ENCODE measurements around the gene MINDY1. TPM values are rescaled to one million over a fixed set of nuclear protein-coding genes. Genes with fewer than 3 reads are reported as not detected.

Gene MINDY1
- total and polyA plus RNA-seq, 4 donors: 7.8 to 31.0 (median 16.7) TPM

DNA sequence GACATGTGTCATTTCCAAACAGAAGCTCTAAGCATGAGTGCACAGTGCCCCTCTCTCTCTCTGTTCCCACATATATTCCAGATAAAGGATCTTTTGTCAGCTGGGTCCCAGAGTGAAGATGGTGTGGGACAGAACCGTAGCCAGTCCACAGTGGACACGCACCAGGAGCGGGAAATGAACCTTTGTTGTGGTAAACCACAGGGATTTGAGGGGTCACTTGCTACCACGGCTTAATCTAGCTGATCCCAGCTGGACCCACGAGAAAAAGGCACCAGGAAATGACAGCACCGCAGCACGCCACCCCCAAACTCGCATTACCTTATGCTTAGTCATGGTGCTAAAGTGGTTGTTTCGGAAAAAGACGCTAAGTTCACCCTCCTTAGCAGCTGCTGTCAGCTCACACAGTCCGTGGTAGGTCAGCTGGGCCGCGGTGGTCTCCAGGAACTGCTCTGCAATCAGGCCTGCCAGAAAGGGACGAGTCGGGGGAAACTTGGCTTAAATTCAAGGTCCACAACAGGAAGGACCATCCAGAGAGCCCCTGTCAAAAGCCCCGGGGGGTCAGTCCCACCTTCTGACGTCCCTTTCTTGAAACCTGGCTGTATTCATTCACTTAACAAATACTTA lies 7.5 kb downstream of the MINDY1 start:
- DNase-seq: no peak
- peaks cover 3 to 9% (median 8%) of the 10 kb centered on the region in 5 donors for H3K4me1 ChIP-seq (ENCODE audit: control insufficient read depth in 5 of 5, insufficient read depth in 5 of 5, low read length in 5 of 5)
- no peaks in the 10 kb centered on the region for H3K27me3 ChIP-seq (ENCODE audit: control insufficient read depth in 3 of 3, insufficient read depth in 3 of 3, low read length in 2 of 3)
- H3K27ac ChIP-seq (ENCODE audit: low read depth in 1 of 2, low read length in 1 of 2): no peak overlapping the region
- H3K4me3 ChIP-seq: no peak overlapping the region
- ATAC-seq (ENCODE audit: insufficient read depth, low FRiP score): no peak
- no peak for TF ChIP-seq CTCF (IDR thresholded peaks at IDR 0.05; ENCODE audit: control extremely low read depth, extremely low read depth)
- 40 to 69% methylated on average over 17 of the region's 17 CpGs for WGBS, 2 donors
- H3K36me3 ChIP-seq (ENCODE audit: control insufficient read depth in 4 of 4, insufficient read depth in 4 of 4, low read length in 4 of 4): peaks cover 13 to 28% (median 27%) of the 10 kb centered on the region in 4 donors
- no peak overlapping the region for H3K9ac ChIP-seq (ENCODE audit: insufficient read depth in 1 of 2, low read length in 2 of 2)
- H3K9me3 ChIP-seq (ENCODE audit: control insufficient read depth in 4 of 4, insufficient read depth in 3 of 4, low read length in 3 of 4): no peaks in the 10 kb centered on the region

DNA sequence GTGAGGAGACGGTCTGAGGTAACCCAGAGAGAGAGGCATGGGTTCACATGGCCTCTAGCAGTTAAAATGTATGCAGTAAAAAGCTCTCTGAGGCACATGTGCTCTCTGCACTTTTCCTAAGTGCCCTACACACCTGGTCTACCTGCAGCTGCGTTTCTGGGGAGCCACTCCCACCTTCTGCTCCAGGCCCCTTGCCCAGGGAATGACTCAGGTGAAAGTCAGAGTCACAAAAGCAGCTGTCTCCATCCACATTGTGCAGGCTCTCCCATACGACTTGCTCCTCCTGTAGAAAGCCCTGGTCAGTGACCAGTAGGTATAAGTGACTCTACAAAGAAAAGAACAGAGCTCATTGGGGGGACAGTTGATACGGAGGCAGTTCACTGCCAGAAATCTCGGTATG lies 8.8 kb downstream of the MINDY1 start:
- Histone ChIP-seq H3K9ac (ENCODE audit: insufficient read depth in 1 of 2, low read length in 2 of 2) (no peak overlapping the region), H3K9me3 (ENCODE audit: control insufficient read depth in 4 of 4, insufficient read depth in 3 of 4, low read length in 3 of 4) (no peaks in the 10 kb centered on the region), H3K27me3 (ENCODE audit: control insufficient read depth in 3 of 3, insufficient read depth in 3 of 3, low read length in 2 of 3) (no peaks in the 10 kb centered on the region), H3K4me1 (ENCODE audit: control insufficient read depth in 5 of 5, insufficient read depth in 5 of 5, low read length in 5 of 5) (peaks cover under 1 to 5% (median 2%) of the 10 kb centered on the region in 5 donors), H3K27ac (ENCODE audit: low read depth in 1 of 2, low read length in 1 of 2) (no peak overlapping the region), H3K4me3 (no peak overlapping the region), H3K36me3 (ENCODE audit: control insufficient read depth in 4 of 4, insufficient read depth in 4 of 4, low read length in 4 of 4) (peaks cover 13 to 28% (median 27%) of the 10 kb centered on the region in 4 donors)
- ATAC-seq (ENCODE audit: insufficient read depth, low FRiP score): no peak
- DNase-seq: no peak
- 69 to 82% methylated on average over 5 of the region's 5 CpGs for WGBS, 2 donors
- TF ChIP-seq CTCF (IDR thresholded peaks at IDR 0.05; ENCODE audit: control extremely low read depth, extremely low read depth): no peak

- DNase-seq: no peak
- Histone ChIP-seq H3K27me3 (ENCODE audit: control insufficient read depth in 3 of 3, insufficient read depth in 3 of 3, low read length in 2 of 3) (no peaks in the 10 kb centered on the region), H3K4me3 (no peak overlapping the region), H3K9ac (ENCODE audit: insufficient read depth in 1 of 2, low read length in 2 of 2) (no peak overlapping the region), H3K4me1 (ENCODE audit: control insufficient read depth in 5 of 5, insufficient read depth in 5 of 5, low read length in 5 of 5) (peaks cover 0 to 1% (median 0%) of the 10 kb centered on the region in 5 donors), H3K36me3 (ENCODE audit: control insufficient read depth in 4 of 4, insufficient read depth in 4 of 4, low read length in 4 of 4) (peaks cover 13 to 28% (median 25%) of the 10 kb centered on the region in 4 donors), H3K27ac (ENCODE audit: low read depth in 1 of 2, low read length in 1 of 2) (no peak overlapping the region), H3K9me3 (ENCODE audit: control insufficient read depth in 4 of 4, insufficient read depth in 3 of 4, low read length in 3 of 4) (no peaks in the 10 kb centered on the region)
- ATAC-seq (ENCODE audit: insufficient read depth, low FRiP score): no peak
- WGBS, 2 donors: 92 to 93% methylated on average over 20 of the region's 20 CpGs
- TF ChIP-seq CTCF (IDR thresholded peaks at IDR 0.05; ENCODE audit: control extremely low read depth, extremely low read depth): no peak
Measured at GRCh38 chr1:150997126-150997872, 9.4 kb downstream of the MINDY1 start.

Measured in lung (tissue), 12 donors.